SK-N-MC (cell line): ENCODE results near the gene ACOXL.
"Not testable (repeated sequence)": the region's sequence is repeated elsewhere in the genome, so short reads cannot be mapped to it uniquely, and the experiment has no call there.

Experiments
- EZH2 ChIP-seq: fragments of 200-600 bp; sonication (generic); IDR thresholded peaks from one replicate; pipeline ENCODE4 v1.6.1; 2017; ENCODE audit warnings: antibody characterized with exemption
- FOXP2 ChIP-seq: optimal IDR thresholded peaks from 2 replicates; pipeline ENCODE3; 2011; ENCODE audit warnings: mild to moderate bottlenecking, moderate library complexity; ENCODE audit not compliant: insufficient read depth; ENCODE audit errors: extremely low read length, control extremely low read depth
- POLR2AphosphoS5 ChIP-seq: IDR thresholded peaks from 2 replicates; pipeline ENCODE4 v1.6.1; 2012; ENCODE audit warnings: mild to moderate bottlenecking, low read depth, low read length, borderline replicate concordance

DNA sequence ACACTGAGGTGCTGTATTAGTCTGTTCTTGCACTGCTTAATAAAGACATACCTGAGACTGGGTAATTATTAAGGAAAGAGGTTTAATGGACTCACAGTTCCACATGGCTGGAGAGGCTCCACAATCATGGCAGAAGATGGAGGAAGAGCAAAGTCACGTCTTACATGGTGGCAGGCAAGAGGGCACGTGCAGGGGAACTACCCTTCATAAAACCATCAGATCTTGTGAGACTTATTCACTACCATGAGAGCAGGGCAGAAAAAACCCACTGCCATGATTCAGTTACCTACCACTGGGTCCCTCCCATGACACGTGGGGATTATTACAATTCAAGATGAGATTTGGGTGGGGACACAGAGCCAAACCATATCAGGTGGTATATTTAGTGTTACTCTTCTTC, 229.3 kb downstream of the ACOXL start:
- TF ChIP-seq POLR2AphosphoS5, EZH2, FOXP2: not testable (repeated sequence)
